ENCODE measurements around the gene IFIT2.

DNA sequence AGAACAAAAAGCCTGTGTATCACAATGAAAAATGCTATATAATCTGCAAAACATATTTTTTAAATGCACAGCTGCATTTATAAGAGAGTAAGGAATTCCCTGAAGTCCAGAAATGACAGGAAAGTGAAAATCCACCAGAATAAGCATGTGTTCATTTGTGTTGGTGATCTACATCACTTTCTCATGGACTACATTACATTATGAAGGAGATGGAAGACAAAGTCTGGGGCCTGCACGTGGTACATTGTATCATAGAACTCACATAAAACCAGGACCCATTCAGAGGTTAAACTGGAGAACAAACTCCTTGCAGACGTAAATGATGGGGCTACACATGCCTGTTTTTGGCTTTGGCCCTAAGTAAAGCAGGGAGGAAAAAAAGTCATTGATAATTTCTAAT, 42.3 kb downstream of the IFIT2 start:
- TF ChIP-seq, protein P1, sequence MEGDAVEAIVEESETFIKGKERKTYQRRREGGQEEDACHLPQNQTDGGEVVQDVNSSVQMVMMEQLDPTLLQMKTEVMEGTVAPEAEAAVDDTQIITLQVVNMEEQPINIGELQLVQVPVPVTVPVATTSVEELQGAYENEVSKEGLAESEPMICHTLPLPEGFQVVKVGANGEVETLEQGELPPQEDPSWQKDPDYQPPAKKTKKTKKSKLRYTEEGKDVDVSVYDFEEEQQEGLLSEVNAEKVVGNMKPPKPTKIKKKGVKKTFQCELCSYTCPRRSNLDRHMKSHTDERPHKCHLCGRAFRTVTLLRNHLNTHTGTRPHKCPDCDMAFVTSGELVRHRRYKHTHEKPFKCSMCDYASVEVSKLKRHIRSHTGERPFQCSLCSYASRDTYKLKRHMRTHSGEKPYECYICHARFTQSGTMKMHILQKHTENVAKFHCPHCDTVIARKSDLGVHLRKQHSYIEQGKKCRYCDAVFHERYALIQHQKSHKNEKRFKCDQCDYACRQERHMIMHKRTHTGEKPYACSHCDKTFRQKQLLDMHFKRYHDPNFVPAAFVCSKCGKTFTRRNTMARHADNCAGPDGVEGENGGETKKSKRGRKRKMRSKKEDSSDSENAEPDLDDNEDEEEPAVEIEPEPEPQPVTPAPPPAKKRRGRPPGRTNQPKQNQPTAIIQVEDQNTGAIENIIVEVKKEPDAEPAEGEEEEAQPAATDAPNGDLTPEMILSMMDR (IDR thresholded peaks at IDR 0.05; ENCODE audit: low read depth, low read length) = no peak
- no peak for TF ChIP-seq EZH2phosphoT487 (IDR thresholded peaks at IDR 0.05; ENCODE audit: low read depth)

Data from OCI-LY3 (cell line).